HCEC 1CT (cell line): ENCODE results near the gene HSD17B2.
A peak's percentile ranks its signal among the peaks of the same experiment; 100 is the strongest.

Source experiments
- DNase-seq: peaks from one replicate; pipeline ENCODE4 v3.0.0-alpha.2; 2017

HSD17B2 gene

GRCh38 chr16:82051656-82052055 is 16.6 kb downstream of the HSD17B2 start:
- DNase-seq = no peak

- no peak for DNase-seq
Measured at GRCh38 chr16:82055117-82055516, 20.1 kb downstream of the HSD17B2 start.

- DNase-seq = no peak
Measured at GRCh38 chr16:82055728-82056549, 20.9 kb downstream of the HSD17B2 start.

- DNase-seq = no peak
Measured at GRCh38 chr16:82056550-82056896, 21.5 kb downstream of the HSD17B2 start.

- DNase-seq = no peak
Measured at GRCh38 chr16:82059161-82059982, 24.3 kb downstream of the HSD17B2 start.

GRCh38 chr16:82059983-82060421 is 24.9 kb downstream of the HSD17B2 start:
- DNase-seq = peak; percentile 71

GRCh38 chr16:82061861-82062525 is 26.9 kb downstream of the HSD17B2 start:
- DNase-seq = peak; percentile 52

- peak; percentile 89 for DNase-seq
Measured at GRCh38 chr16:82062645-82063058, 27.6 kb downstream of the HSD17B2 start.

- peak; percentile 26 for DNase-seq
Measured at GRCh38 chr16:82063456-82064082, 28.5 kb downstream of the HSD17B2 start.

- DNase-seq = no peak
Measured at GRCh38 chr16:82067042-82067803, 32.2 kb downstream of the HSD17B2 start.

GRCh38 chr16:82067804-82068325 is 32.8 kb downstream of the HSD17B2 start:
- no peak for DNase-seq

- DNase-seq = peak; percentile 80
Measured at GRCh38 chr16:82070656-82071369, 35.8 kb downstream of the HSD17B2 start.

GRCh38 chr16:82071421-82071820 is 36.4 kb downstream of the HSD17B2 start:
- no peak for DNase-seq

GRCh38 chr16:82072313-82072712 is 37.3 kb downstream of the HSD17B2 start:
- no peak for DNase-seq

- DNase-seq = no peak
Measured at GRCh38 chr16:82074019-82074558, 39.0 kb downstream of the HSD17B2 start.

GRCh38 chr16:82078125-82078524 is 43.1 kb downstream of the HSD17B2 start:
- DNase-seq = no peak

- no peak for DNase-seq
Measured at GRCh38 chr16:82079892-82080291, 44.8 kb downstream of the HSD17B2 start.

GRCh38 chr16:82081264-82081663 is 46.2 kb downstream of the HSD17B2 start:
- no peak for DNase-seq

GRCh38 chr16:82082097-82082496 is 47.0 kb downstream of the HSD17B2 start:
- no peak for DNase-seq

GRCh38 chr16:82082543-82083244 is 47.6 kb downstream of the HSD17B2 start:
- peak; percentile 82 for DNase-seq
